ENCODE results near the gene KRT80.

- no peak for TF ChIP-seq CTCF (IDR thresholded peaks at IDR 0.05)
- no peak for TF ChIP-seq POLR2A (IDR thresholded peaks at IDR 0.05)
Measured at GRCh38 chr12:52212701-52213563, 21.1 kb upstream of the KRT80 start.
